Lung (tissue), 12 donors: ENCODE measurements around the gene TP53RK. TPM values are rescaled to one million over a fixed set of nuclear protein-coding genes. Genes with fewer than 3 reads are reported as not detected.

ENCODE experiments used
- ATAC-seq: fragments of 200-7000 bp; cut with Tn5 transposase; one replicate; pipeline ENCODE4 v1.9.1; 2020; ENCODE audit warnings: moderate number of reproducible peaks; ENCODE audit not compliant: insufficient read depth, low FRiP score
- DNase-seq, 3 donors: peaks; one replicate each; pipeline ENCODE4 v3.0.0-alpha.2; 2013 to 2017
- H3K27ac ChIP-seq, 2 donors: one replicate each; pipeline ENCODE4 v1.5.1; 2013; ENCODE audit warnings: mild to moderate bottlenecking in 2 of 2, moderate library complexity in 2 of 2, control low read depth in 1 of 2, inconsistent platforms in 1 of 2, low read depth in 1 of 2, low read length in 1 of 2
- H3K27me3 ChIP-seq, 3 donors: one replicate each; pipeline ENCODE4 v1.5.1; 2013; ENCODE audit warnings: low read length in 2 of 3; ENCODE audit not compliant: control insufficient read depth in 3 of 3, insufficient read depth in 3 of 3
- H3K36me3 ChIP-seq, 4 donors: one replicate each; pipeline ENCODE4 v1.5.1; 2013; ENCODE audit warnings: low read length in 4 of 4, mild to moderate bottlenecking in 1 of 4, moderate library complexity in 1 of 4; ENCODE audit not compliant: control insufficient read depth in 4 of 4, insufficient read depth in 4 of 4
- H3K4me1 ChIP-seq, 5 donors: one replicate each; pipeline ENCODE4 v1.5.1; 2013; ENCODE audit warnings: low read length in 5 of 5, mild to moderate bottlenecking in 2 of 5, moderate library complexity in 1 of 5; ENCODE audit not compliant: control insufficient read depth in 5 of 5, insufficient read depth in 5 of 5
- H3K4me3 ChIP-seq: one replicate; pipeline ENCODE4 v1.5.1; 2013; ENCODE audit warnings: mild to moderate bottlenecking, control low read depth, moderate library complexity
- H3K9ac ChIP-seq, 2 donors: one replicate each; pipeline ENCODE4 v1.5.1; 2013; ENCODE audit warnings: low read length in 2 of 2, control low read depth in 1 of 2; ENCODE audit not compliant: insufficient read depth in 1 of 2
- H3K9me3 ChIP-seq, 4 donors: one replicate each; pipeline ENCODE4 v1.5.1; 2013; ENCODE audit warnings: low read length in 3 of 4, mild to moderate bottlenecking in 1 of 4, moderate library complexity in 1 of 4; ENCODE audit not compliant: control insufficient read depth in 4 of 4, insufficient read depth in 3 of 4
- WGBS, 2 donors: extraction: QIAGEN DNeasy Blood & Tissue Kit; methylation state at CpG; one replicate each; pipeline ENCODE4 v1.1.7; 2013; 5-methylcytosine and 5-hydroxymethylcytosine counted together
- polyA plus RNA-seq, 2 donors: library from polyadenylated mRNA; stranded (reverse); fragments of 200-250 nt; gene quantifications; one replicate each; pipeline ENCODE4 v1.2.1, GENCODE V29; 2013
- total RNA-seq, 2 donors: library from RNA; depleted of rRNA in 1 of 2; stranded (reverse); fragments of >200 nt in 1 of 2; gene quantifications; one replicate each; pipeline ENCODE4 v1.2.1, GENCODE V29; 2014 to 2021
- TF ChIP-seq, protein P1 (sequence below): IDR thresholded peaks from 2 replicates; pipeline ENCODE4 v1.5.1; 2012; ENCODE audit warnings: mild to moderate bottlenecking; ENCODE audit errors: control extremely low read depth, extremely low read depth
- donor health status: control.
- donor health status: control.
- donor health status: Bipolar disorder and iron deficiency.
- donor health status: healthy.
- donor health status: DM: yes; HTN: yes; CAD: no.

The TP53RK gene
- total and polyA plus RNA-seq, 4 donors, result 11.6 to 15.7 (median 12.5) TPM

DNA sequence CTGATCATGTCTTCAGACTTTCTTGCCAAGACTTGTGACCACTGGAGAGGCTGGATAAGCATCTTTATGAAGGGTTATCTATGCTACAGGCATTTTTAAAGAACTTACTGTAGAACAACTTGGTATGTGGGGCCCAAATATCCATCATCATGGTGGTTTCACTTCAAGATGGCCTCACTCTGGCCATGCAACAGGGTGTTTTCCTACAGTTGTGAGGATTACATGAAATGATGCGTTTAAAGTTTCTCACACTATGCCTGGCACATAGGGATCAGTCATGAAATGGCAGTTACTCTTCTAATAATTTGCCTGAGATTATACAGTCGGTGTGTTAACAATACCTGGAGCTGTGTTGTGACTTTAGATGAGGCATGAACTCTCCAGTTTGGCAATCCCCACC lies 33.2 kb upstream of the TP53RK start:
- TF ChIP-seq, protein P1, sequence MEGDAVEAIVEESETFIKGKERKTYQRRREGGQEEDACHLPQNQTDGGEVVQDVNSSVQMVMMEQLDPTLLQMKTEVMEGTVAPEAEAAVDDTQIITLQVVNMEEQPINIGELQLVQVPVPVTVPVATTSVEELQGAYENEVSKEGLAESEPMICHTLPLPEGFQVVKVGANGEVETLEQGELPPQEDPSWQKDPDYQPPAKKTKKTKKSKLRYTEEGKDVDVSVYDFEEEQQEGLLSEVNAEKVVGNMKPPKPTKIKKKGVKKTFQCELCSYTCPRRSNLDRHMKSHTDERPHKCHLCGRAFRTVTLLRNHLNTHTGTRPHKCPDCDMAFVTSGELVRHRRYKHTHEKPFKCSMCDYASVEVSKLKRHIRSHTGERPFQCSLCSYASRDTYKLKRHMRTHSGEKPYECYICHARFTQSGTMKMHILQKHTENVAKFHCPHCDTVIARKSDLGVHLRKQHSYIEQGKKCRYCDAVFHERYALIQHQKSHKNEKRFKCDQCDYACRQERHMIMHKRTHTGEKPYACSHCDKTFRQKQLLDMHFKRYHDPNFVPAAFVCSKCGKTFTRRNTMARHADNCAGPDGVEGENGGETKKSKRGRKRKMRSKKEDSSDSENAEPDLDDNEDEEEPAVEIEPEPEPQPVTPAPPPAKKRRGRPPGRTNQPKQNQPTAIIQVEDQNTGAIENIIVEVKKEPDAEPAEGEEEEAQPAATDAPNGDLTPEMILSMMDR, result no peak
- Histone ChIP-seq H3K9me3 (peaks cover 0 to 9% (median 3%) of the 10 kb centered on the region in 4 donors), H3K27me3 (no peaks in the 10 kb centered on the region), H3K4me1 (no peaks in the 10 kb centered on the region), H3K36me3 (peaks cover 0 to 8% (median 7%) of the 10 kb centered on the region in 4 donors), H3K9ac (no peak overlapping the region), H3K4me3 (no peak overlapping the region), H3K27ac (no peak overlapping the region)
- no peak for ATAC-seq
- no peak for DNase-seq
- 94 to 98% methylated on average over 2 of the region's 2 CpGs for WGBS, 2 donors

DNA sequence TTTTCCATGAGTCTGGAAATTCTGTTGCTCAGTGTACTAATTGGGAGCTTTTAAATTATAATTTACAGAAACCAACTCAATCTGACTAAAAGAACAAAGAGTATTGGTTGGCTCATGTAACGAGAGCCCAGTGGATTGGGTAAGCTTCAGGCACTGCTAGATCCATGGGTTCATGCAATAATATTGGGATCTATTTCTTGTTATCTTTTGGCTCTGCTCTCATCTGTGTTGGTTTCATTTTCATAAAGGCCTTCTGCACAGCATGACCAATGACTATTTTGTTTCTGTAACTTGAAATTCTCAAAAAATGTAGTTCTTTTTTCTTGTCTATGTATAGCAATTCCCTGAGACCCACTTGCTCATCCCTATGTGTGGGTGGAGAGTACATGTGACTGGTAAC lies 32.2 kb upstream of the TP53RK start:
- Histone ChIP-seq H3K27me3 (no peaks in the 10 kb centered on the region), H3K9ac (no peak overlapping the region), H3K4me3 (no peak overlapping the region), H3K9me3 (peaks cover 0 to 9% (median 3%) of the 10 kb centered on the region in 4 donors), H3K27ac (no peak overlapping the region), H3K4me1 (no peaks in the 10 kb centered on the region), H3K36me3 (peaks cover 0 to 8% (median 5%) of the 10 kb centered on the region in 4 donors)
- TF ChIP-seq, protein P1, result no peak
- ATAC-seq (no peak), DNase-seq (no peak)
- WGBS, 2 donors, result 92 to 94% methylated on average over 1 of the region's 1 CpG

DNA sequence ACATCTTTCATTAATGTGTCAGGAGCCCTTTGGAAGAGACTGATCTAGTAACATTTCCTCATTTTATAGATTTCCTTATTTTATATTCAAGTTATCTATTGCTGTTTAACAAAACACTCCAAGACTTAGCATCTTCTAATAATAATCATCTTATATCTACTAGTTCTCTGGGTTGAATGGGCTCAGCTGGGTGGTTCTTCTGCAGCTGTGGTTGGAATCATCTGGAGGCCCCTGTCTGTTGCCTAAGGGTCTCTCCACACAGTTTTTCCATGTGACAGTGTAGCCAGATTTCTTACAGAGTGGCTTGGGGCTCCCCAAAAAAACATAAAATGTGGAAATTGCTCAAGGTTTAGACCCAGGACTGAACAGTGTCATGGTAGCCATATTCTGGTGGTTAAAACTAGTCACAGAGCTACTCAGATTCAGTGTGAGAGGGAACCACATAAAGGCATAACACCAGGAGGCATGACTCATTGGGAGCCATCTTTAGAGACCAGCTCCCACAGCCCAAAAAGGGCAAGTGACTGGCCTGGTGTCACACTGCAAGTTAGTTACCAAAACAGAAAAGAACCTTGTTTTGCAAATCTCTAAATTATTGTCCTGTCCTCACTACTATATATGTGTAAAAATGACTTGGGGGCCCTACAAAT lies 31.7 kb upstream of the TP53RK start:
- Histone ChIP-seq H3K36me3 (peaks cover 0 to 7% (median 5%) of the 10 kb centered on the region in 4 donors), H3K4me3 (no peak overlapping the region), H3K27ac (no peak overlapping the region), H3K9me3 (peaks cover 0 to 9% (median 3%) of the 10 kb centered on the region in 4 donors), H3K9ac (no peak overlapping the region), H3K4me1 (no peaks in the 10 kb centered on the region), H3K27me3 (no peaks in the 10 kb centered on the region)
- DNase-seq, result no peak
- ATAC-seq, result no peak
- TF ChIP-seq, protein P1, result no peak

DNA sequence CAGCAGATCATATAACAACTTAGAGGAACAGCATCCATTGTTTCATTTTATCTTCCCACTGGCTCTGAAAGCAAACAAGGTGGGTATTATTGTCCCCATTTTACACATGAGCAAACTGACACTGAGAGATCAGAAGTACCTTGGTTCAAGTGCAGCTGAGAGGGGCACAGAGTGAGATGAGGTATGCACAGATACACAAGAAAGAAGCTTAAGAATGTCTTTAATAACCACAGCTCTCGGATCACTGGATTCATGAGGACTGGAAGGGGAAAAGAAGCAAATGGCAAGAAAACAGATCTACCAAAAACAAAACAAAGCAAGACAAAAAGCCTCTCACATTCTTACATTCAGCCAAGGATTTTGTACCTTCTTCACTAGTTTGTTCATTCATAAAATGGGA lies 30.8 kb upstream of the TP53RK start:
- ATAC-seq, result no peak

More for the DNA sequence above, 30.8 kb upstream of the TP53RK start:
- Histone ChIP-seq H3K36me3 (peaks cover 0 to 5% (median 2%) of the 10 kb centered on the region in 4 donors), H3K9me3 (peaks cover 0 to 7% (median 3%) of the 10 kb centered on the region in 4 donors), H3K27ac (no peak overlapping the region), H3K9ac (no peak overlapping the region), H3K4me3 (no peak overlapping the region), H3K27me3 (no peaks in the 10 kb centered on the region), H3K4me1 (peaks cover 0 to 5% (median 4%) of the 10 kb centered on the region in 5 donors)
- TF ChIP-seq, protein P1, result no peak
- WGBS, 2 donors, result 95 to 100% methylated on average over 1 of the region's 1 CpG
- DNase-seq, result no peak
